ENCODE measurements around the gene IGFBP6. TPM values are rescaled to one million over a fixed set of nuclear protein-coding genes. Genes with fewer than 3 reads are reported as not detected.

IGFBP6 gene
- polyA plus RNA-seq, 1 of the 3 experiments (the other 2 are of a cell fraction), result 570 TPM

DNA sequence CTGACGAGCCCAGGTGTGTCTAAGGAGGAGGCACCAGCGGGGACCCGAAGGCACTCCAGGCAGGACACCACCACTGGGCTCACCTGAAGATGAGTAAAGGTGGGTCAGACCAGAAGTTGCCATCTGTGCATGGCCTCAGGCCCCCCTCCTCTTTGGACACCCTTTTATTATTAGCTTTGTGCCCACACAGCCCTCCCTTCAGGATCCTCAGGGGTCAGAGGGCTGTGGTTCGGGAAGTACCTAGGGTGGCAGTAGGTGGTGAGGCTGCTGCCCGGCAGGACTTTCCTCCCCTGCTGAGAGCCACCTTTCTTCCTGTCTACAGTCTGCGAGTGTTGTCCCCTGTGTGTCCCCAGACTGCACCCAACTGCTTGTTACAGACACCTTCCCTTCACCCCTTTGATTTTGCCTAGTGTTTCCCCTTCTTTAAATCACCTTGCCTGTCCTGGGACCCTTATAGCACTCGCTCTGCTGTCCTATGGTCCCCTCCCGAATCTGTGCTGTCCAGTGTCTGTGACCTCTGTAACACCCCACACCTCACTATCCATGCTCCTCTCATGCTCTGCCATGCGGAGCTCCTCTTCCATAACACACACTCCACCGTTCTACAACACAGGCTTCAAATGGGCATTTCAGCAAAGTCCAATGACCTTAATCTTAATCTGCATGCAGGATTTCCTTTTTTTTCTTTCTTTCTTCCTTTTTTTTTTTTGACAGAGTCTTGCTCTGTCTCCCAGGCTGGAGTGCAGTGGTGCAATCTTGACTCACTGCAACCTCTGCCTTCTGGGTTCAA lies 31.5 kb downstream of the IGFBP6 start (continued):
- no peak for TF ChIP-seq TAF1 (IDR thresholded peaks at IDR 0.05; ENCODE audit: borderline replicate concordance, low read depth, low read length)
- TF ChIP-seq YY1 (IDR thresholded peaks at IDR 0.05; ENCODE audit: low read depth), result no peak
- TF ChIP-seq USF2 (IDR thresholded peaks at IDR 0.05; ENCODE audit: borderline replicate concordance, low read depth, low read length), result no peak
- TF ChIP-seq REST (IDR thresholded peaks at IDR 0.05; ENCODE audit: low read depth, low read length), result no peak
- no peak for TF ChIP-seq USF1 (IDR thresholded peaks at IDR 0.05; ENCODE audit: borderline replicate concordance, low read depth)
- no peak for TF ChIP-seq POLR2AphosphoS5 (IDR thresholded peaks at IDR 0.05; ENCODE audit: low read depth, low read length)

- H3F3A ChIP-seq (replicated peaks; ENCODE audit: insufficient read depth), result no peaks in the 10 kb centered on the region
- ChIA-PET CTCF (interaction anchor here (1.4 to 3.0 kb wide), 3 partner anchors 27 to 66 kb away, joined by 4 to 11 read pairs (median 6); no protein-coding TSS in a partner anchor), POLR2A (no interaction called here)
- no peak overlapping the region for H3K4me2 ChIP-seq
- no peaks in the 10 kb centered on the region for H4K20me1 ChIP-seq (ENCODE audit: insufficient read depth)
- no peaks in the 10 kb centered on the region for H3K4me1 ChIP-seq (ENCODE audit: control insufficient read depth in 1 of 2, insufficient read depth in 2 of 2, low read depth in 1 of 2, low read length in 1 of 2)
- no peak overlapping the region for H3K4me3 ChIP-seq (ENCODE audit: low read depth in 2 of 2, low read length in 1 of 2)
- H3K27ac ChIP-seq (ENCODE audit: low read depth in 2 of 2, low read length in 1 of 2), result no peak overlapping the region
- H2AFZ ChIP-seq (ENCODE audit: low read depth), result no peak overlapping the region
- no peak for DNase-seq
- TF ChIP-seq USF2 (IDR thresholded peaks at IDR 0.05; ENCODE audit: borderline replicate concordance, low read depth, low read length), result no peak
- no peaks in the 10 kb centered on the region; the same call in 1 of the 2 replicates for H3K9me3 ChIP-seq
- H3K79me2 ChIP-seq (ENCODE audit: insufficient read depth), result no peaks in the 10 kb centered on the region
- no peaks in the 10 kb centered on the region for H3K27me3 ChIP-seq (ENCODE audit: insufficient read depth)
- WGBS (ENCODE audit: low lambda C conversion rate), result 55% methylated on average over 2 of the region's 2 CpGs
- no peak overlapping the region for H3K9ac ChIP-seq
- H3K36me3 ChIP-seq (replicated peaks in 1 of 2; ENCODE audit: control insufficient read depth in 1 of 2, insufficient read depth in 2 of 2, low read length in 1 of 2), result no peaks in the 10 kb centered on the region
- no peaks in the 10 kb centered on the region for H3K9me2 ChIP-seq
Observed at GRCh38 chr12:53131844-53132243, 34.4 kb downstream of the IGFBP6 start.

Measured in SK-N-SH (cell line).